C4-2B (cell line): ENCODE measurements around the gene NFIA.

ENCODE experiments used
- CTCF ChIP-seq: fragments of 450-650 bp; conservative IDR thresholded peaks from 2 replicates; pipeline ENCODE4 v1.5.1; 2017; ENCODE audit warnings: mild to moderate bottlenecking
- ZFX ChIP-seq: fragments of 450-650 bp; IDR thresholded peaks from 2 replicates; pipeline ENCODE4 v1.6.1; 2017

- TF ChIP-seq CTCF (no peak), ZFX (no peak)
These were observed 365.6 kb downstream of the NFIA start for GRCh38 chr1:61447968-61448430.
